Astrocyte (in vitro differentiated cells and primary cell): ENCODE data around the gene RAB11B.

Experiments
- CTCF ChIP-seq: IDR thresholded peaks from 2 replicates; pipeline ENCODE4 v1.5.1; 2011; ENCODE audit warnings: low read depth, mild to moderate bottlenecking, inconsistent platforms, low read length, moderate library complexity; ENCODE audit not compliant: insufficient read depth
- EZH2 ChIP-seq: IDR thresholded peaks from 2 replicates; pipeline ENCODE4 v1.6.1; 2012; ENCODE audit warnings: mild to moderate bottlenecking, low read length, inconsistent platforms; ENCODE audit not compliant: insufficient read depth

GRCh38 chr19:8401981-8402411 lies 11.8 kb downstream of the RAB11B start:
- TF ChIP-seq CTCF = no peak
- TF ChIP-seq EZH2 = no peak
